Activated naive CD4-positive, alpha-beta T cell treated with Interleukin-2 at 50 U/mL for 16 hours (primary cell): ENCODE data around the gene NID1.

Source experiments
- DNase-seq: peaks from one replicate; pipeline ENCODE4 v3.0.0-alpha.2; 2020

Gene NID1

DNA sequence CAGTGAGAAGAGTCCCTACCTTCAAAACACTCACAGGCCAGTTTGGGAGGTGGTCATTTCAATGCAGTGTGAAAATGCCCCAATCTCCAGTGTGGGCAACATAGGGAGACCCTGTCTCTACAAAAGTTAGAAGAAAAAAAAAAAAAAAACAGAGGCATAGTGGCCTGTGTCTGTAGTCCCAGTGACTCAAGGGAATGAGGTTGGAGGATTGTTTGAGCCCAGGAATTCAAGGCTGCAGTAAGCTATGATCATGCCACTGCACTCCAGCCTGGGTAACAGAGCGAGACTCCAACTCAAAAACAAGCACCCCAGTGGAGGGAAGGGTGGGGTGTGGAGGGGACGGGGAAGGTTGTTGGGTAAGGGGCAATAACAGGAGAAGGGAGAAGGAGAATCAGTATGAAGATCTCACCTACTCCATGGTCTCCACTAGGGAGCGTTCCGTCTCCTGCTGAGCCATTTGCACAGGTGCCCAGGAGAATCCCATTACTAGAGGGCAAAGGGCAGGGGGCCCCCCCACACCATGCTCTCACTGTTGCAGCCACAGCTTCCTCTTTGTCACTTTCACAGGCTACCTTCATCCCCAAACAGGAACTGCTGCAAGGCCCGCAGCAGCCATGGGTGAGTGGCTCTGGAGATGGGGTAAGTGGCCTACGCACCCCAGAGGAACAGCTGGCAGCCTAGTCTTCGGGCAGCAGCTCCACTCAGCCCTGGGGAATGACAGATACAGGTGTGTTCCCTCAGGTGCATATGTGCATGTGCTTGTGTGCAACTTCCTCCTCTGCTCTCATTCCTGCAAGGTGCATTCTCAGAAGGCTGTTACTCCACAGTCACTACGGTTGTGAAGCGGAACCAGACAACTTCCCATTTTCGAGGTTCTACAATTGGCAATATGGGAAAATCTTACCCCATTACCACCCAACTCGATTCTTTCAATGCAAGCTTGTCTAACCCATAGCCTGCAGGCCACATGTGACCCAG lies 110.3 kb downstream of the NID1 start:
- peak; percentile 27 for DNase-seq

DNA sequence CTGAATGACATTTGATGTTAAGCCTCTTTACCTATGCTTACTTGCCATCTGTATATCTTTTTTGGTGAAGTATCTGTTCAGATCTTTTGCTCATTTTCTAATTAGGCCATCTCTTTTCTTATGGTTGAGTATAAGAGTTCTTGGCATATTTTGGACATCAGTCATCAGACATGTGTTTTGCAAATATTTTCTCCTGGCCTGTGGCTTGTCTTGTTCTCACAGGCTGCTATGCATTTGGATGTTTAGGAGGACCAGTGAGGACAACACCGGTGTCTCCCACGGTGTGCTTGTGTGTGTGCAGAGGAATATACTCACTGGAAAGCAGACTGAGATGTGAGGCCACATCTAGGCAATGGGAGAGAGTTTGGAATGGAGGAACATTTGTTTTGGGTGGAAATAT lies 111.1 kb downstream of the NID1 start:
- DNase-seq: no peak

DNA sequence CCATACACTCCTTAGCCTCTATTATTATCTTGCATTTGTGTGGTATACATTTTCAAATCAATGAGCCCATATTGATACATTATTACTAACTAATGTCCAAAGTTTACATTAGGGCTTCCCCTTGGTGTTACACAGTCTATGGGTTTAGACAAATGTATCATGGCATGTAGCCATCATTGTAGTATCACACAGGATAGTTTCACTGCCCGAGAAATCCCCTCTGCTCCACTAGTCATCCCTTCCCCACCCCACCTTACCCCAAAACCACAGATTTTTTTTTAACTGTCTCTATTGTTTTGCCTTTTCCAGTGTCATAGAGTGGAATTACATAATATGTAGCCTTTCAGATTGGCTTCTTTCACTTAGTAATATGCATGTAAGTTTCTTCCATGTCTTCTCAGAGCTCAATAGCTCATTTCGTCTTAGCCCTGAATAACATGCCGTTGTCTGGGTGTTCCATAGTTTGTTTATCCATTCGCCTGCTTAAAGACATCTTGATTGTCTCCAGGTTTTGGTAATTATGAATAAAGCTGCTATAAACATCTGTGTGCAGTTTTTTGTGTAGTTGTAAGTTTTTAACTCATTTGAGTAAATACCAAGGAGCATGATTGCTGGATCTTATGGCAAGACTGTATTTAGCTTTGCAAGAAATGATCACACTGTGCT lies 111.8 kb downstream of the NID1 start:
- DNase-seq: peak; percentile 38

DNA sequence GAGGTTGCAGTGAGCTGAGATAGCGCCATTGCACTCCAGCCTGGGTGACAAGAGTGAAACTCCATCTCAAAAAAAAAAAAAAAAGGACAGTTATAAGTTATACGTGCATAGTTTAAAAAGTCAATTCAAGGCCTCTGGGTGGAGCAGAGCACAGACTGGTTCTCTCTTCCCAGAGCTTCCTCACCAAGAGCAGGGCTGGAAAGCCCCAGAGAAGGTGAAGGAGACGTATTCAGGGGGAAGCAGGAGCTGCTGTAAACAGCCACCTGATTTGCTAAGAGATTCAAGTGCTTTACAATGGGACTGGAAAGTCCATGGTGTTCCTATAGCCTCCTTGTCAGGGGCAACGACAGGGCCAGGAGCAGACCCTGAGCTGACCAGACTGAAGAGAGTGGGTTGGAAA lies 113.2 kb downstream of the NID1 start:
- no peak for DNase-seq

DNA sequence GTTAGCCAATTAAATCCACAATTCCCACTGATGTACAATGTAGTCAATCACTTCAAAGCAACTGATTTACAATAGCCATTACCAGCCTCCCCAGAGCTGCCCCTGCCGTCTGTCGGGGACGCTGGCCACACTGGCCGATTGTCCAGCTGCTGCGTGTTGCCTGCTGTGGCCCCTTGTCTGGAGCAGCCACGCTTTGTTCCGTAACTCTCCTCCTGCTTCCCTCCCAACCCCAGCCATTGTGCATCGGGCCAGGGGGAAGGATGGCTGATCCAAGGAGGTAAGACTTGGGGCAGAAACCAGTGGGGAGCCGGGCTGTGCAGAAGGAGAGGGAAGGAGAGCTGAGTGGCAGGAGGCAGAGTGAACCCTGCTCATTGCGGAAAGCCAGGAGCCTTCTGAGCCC lies 114.6 kb downstream of the NID1 start:
- no peak for DNase-seq

DNA sequence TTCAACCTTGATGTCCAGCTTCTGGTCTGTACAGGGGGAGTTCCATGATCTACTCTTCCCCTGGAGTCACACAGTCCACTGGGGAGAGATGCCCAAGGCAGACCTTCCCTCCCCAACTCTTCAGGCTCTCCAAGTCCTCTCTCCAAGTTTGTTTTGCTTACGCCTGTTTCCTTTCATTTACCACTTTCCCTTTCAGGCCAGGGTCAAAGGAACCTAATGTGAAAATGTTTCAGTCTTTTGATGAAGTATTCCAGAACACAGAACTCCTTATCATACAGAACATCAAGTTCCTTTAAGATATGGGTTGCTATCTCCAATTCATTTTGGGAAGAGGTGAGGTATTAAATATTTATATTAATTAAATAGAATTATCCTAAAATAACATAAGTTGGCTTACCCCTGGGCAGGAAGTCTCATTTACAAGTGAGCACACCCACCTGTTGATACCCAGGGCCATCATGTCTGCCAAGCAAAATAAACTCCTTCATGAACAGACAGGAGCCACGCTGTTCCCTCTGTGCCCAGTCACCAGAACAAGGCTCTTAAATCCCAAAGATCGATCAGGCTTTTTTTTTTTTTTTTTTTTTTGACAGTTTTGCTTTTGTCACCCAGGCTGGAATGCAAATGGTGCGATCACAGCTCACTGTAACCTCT lies 116.0 kb downstream of the NID1 start:
- no peak for DNase-seq

DNA sequence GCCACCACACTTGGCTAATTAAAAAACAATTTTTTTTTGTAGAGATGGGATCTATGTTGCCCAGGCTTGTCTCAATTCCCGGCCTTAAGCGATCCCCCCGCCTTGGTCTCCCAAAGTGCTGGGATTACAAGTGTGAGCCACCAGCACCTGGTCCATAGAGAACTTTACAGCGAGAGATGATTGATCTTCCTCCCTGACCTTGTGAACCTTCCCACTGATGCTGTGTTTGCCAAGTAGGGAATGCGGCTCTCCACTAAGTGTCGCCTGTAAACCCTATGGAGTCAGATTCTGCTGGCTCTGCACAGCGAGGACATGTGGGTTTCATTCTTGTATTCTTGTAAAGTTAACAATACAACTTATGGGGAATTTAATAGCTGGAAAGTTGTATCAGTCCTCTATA lies 116.9 kb downstream of the NID1 start:
- DNase-seq: no peak

DNA sequence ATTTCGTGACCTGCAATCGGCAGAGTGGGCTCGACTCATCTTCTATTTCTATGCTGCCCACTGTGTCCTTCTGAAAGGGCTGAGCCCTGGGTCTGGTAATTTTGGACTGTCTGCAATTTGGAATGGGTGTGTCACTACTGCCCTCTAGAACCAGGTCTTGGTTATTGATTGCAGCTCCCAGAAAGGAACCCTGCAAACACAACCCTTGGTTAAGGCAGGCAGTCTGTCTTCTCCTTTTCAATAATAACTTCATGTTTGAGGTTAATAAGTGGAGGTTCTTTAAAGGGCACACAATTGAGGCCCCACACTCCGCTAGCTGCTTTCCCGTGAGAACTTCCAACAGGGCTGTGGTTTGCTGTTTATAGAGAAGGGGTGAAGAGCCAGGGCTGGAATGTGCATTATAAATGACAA lies 118.3 kb downstream of the NID1 start:
- DNase-seq: no peak

DNA sequence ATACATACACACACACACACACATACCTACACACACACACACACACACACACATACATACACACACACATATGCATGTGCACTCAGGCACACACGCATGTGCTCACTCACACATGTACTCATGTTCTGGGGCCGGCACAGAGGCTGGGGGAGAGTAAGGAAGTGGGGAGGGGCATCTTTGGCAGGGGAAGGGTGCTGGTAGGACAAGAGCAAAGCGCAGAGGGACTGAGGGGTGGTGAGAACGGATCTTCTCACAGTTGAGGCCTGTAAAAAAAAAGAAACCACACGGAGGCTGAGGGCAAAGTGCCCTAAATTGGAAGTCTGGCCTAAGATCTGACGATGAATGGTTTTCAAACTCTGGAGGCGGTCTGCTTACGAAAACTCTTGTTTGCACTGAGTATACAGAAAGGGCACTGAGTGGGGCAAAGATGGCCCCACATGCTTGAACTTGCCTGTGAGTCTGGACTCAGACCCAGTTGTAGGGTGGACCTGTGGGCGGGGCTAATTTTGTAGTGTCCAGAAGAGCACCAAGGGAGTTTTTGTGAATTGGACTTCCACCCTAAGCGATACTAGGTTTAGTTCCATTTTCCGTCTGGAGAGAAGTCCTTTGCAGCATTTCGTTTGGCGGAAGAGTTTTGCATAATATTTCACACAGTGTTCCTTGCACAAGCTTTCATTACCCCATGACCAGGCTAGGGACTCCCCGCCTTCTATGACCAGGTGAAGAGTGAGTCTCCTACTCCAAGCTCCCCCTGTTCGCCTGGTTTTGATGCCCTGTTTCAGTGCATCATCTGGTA lies 118.9 kb downstream of the NID1 start:
- no peak for DNase-seq

DNA sequence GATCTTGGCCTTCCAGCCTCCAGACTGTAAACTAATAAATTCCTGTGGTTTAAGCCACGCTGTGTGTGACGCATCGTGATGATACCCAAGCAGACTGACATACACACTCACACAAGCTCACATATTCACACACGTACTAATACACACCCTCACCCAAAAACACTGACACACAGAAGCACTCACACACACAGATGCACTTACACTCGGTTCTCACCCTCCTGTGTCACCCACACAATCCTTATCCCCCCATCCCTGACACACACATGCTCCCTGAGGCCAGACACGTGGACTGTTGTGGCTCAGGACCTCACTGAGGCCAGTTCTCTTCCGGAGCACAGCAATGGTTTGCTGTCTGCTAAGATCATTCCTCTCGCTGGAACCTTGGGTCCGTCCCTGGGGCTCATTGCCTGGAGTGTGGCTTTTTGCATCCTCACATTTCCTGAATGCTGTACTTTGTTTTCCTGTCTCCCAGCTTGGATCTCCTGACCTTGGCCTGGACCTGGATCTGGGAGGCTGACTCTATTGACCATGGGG lies 121.2 kb downstream of the NID1 start:
- no peak for DNase-seq

DNA sequence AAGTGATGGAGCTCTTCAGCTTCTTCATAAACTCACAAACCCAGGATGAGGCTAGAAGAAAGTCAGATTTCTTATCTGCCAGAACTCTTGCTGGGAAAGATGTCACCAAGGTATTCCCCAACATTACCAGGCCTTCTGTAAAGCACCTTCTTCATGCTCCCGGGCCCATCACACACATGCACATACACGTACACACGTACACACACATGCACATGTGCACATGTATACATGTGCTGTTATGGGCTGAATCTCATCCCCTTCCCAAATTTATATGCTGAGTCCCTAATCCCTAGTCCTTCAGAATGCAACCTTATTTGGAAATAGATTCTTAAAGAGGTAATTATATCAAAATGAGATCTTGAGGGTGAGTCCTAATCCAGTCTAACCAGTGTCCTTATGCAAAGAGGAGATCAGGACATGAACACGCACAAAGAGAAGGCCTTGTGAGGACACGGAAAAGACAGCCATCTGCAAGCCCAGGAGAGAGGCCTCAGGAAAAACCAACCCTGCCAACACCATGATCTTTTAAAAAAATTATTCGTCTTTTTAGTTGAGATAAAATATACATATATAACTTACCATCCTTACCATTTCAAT lies 121.8 kb downstream of the NID1 start:
- no peak for DNase-seq

DNA sequence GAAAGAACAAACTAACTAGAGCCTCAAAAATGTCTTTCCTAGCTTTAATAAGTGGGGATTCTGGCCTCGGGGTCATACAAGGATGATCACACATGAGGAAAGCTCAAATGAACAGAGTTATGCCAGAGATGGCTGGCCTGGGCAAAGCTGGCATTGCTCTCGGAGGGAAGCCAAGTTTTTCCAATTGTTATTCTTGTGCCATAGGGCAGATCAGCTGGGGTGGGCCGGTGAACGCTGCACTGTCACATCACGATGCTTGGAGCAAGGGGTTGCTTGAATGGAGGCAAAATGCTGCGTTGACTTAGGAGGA lies 122.3 kb downstream of the NID1 start:
- no peak for DNase-seq

DNA sequence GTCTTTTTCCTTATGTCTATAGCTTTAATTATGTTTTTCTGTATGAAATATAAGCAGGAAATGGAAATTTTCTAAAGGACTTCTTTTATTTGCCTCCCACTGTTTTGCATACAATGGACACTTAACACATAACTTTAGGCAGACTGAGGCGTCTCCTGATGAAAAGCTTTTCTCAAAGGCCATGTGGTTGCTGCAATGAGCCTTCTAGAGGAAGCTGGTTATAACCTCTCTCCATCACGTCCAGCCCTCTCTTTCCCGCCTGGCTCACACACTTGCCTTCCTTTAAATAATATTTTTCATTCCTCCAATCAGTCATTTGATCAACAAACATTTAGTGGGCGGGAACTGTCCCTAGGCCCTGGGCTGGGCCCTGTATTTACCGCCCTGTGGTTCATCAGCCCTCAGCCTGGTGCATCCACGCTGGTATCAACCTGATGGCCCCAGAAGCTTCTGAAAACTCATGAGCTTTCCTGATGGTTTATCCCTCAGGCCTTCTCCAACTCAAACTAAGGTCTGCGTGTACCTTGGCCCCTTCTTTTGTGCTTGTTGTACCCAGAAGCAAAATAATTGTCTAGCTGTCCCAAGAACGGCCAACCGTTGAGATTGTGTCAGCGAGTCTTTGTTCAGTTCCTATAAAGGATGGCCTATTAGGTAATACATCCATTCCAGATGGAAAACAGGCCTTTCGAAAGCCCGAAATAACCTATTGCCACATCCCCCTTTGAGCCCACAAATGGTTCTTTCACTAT lies 122.8 kb downstream of the NID1 start:
- DNase-seq: no peak

DNA sequence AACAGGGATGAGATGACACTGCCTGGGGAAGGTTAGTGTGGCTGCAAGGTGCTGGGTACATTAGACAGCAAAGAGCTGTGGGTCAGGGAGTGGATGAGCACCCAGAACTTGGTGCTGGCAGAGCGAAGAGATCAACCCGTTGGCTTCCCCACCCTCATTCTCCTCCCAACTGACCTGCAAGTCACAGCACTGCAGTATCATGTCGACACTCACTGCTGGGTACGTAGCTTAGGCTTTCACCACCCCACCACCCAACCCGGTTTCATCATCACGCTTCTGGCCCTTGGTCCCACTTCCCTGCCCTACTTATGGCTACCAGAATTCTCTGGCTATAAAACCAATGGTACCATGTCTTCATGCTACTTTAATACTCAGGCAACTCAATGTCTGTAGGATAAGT lies 124.6 kb downstream of the NID1 start:
- no peak for DNase-seq

DNA sequence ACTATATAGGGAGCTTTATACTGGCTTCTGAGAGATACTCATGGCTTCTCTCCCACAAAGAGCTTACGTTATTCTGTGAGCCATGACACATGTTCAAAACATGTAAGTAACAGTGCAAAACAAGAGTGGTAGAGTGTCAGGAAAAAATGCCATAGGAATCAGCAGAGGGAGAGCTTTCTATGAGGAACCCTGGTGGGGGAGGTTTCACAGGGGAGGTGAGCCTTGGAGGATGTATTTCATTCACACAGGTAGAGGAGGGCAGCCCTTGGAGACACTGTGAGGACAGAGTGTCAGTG lies 125.5 kb downstream of the NID1 start:
- no peak for DNase-seq

DNA sequence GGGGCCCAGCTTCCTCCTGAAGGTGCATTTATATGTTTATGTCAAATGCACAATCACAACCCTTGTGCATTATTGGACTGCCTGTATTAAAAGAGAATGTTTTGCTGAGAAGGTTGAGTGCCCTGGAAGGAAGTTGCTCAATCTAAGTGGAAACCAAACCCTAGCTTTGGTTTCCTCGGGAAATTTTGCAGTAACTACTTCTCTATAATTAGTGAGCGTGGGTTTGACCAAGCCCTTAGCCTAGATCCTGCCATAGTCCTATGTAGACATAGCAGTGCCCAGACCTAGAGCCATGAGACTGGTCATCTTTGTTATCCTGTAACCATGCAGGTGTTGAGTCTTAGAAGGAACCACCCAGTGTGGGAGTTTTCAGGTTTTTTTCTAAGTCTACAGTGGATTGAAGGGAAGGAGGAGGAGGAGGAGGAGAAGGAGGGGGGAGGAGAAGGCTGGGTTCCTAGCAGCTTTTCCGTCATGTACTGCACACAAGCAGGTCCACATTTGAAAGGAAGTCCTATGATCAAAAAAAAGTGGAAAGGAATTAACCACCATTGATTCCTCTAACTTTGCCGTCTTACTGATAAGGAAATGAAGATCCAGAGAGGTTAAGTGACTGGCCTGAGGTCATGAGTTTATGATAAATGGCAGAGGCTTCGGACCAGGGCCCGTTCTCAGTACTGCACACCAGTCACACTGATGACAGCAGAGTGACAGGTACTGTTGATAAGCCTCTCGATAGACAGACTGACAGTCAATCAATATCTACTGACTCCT lies 126.0 kb downstream of the NID1 start:
- DNase-seq: no peak

DNA sequence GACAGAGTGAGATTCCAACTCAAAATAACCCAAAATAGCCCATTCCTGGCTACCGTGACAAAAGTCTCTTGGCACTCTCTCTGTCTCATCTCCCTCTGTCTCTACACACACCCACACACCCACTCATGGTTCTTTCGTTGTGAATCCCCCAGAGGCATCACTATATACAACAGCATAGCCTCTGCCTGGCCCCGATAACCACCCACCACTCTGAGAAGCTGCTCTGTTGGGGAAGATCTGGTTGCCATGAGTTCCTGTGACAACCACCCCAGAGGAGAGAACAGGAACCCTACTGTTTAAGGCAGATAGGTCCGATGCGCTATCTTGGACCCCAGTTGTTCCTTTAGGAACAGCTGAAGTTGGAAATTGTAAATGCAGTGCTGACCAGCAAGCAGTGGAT lies 127.8 kb downstream of the NID1 start:
- peak; percentile 17 for DNase-seq

DNA sequence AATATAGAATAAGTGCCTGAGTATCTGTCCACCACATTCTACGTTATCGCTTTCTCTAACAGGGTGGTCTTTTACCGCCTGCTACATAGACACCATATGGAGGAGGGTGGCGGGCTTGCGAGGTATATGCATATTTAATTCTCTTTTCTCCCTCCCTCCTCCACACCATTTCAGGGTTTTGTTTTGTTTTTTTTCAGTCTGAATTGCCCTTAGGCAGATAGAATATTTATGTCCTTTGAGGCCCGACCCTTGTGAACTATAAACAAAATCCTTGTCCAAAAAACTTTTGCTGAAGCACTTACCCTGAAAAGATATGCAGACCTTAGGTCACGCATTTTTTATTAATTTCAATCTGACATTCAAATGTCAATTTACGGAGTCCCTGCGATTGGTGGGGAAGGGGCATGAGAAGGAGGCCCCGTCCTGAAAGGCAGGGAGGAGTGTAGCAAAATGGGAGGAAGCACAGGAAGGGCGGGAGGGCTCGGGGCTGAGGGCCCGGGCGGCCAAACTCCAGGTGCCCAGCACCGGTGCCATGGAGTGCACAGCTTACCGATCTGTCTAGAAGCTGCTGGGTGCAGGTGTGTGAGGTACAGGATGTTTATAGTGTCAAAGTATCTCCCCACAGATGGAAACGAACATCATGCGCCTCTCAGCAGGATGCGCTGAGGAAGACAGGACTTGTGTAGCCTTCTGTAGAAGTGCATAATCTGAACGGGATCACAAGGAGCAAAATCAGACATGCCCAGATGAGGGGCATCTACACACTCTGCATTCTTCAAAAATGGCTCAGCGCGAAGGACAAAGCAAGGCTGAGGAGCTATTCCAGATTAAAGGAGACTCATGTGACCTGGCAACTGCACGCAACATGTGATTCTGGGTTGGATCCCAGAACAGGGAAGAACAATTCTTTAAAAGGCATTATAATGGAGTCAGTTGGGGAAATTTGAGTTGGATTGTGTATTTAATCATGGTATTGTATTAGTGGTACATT lies 129.4 kb downstream of the NID1 start:
- no peak for DNase-seq

DNA sequence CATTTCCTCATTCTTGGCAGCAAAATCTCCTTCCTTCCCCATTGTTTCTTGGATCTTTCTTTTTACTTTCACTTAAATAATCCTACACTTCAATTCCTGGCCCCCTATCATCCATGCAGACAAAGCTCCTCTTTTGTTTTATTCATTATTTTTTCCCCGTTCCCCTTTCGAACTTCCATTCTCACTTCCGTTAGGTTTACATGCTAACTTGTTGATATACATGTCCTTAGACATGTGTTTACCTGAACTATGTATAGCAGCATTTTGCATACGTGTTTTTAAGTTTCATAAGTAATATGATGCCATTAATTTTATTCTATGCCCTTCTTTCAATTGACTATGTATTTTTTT lies 131.1 kb downstream of the NID1 start:
- DNase-seq: no peak
